GM21737 (cell line): ENCODE data around the gene MAPK14.
"Not testable (repeated sequence)": the region's sequence is repeated elsewhere in the genome, so short reads cannot be mapped to it uniquely, and the experiment has no call there.

Experiments used
- ATAC-seq: cut with Tn5 transposase; IDR thresholded peaks from one replicate; pipeline ENCODE4 v1.9.1; 2021; ENCODE audit warnings: mild to moderate bottlenecking, moderate library complexity; ENCODE audit not compliant: unreplicated experiment

MAPK14 gene

GRCh38 chr6:36027501-36028087, at the start of gene MAPK14:
MAPK14 (plus strand) TSS chr6:36027808; CDS start chr6:36028158, 350 bp downstream.
- peak; percentile 86 for ATAC-seq

GRCh38 chr6:35980126-35980525, 47.5 kb upstream of the MAPK14 start:
- ATAC-seq: not testable (repeated sequence)

- ATAC-seq: no peak
Measured at GRCh38 chr6:35980991-35981645, 46.5 kb upstream of the MAPK14 start.

- ATAC-seq: no peak
Measured at GRCh38 chr6:35984701-35985100, 42.9 kb upstream of the MAPK14 start.

GRCh38 chr6:35988047-35988446, 39.6 kb upstream of the MAPK14 start:
- ATAC-seq: not testable (repeated sequence)

- ATAC-seq: no peak
Measured at GRCh38 chr6:35993150-35993549, 34.5 kb upstream of the MAPK14 start.

- ATAC-seq: no peak
Measured at GRCh38 chr6:36000451-36000850, 27.2 kb upstream of the MAPK14 start.

GRCh38 chr6:36015666-36016065, 11.9 kb upstream of the MAPK14 start:
- no peak for ATAC-seq

GRCh38 chr6:36018339-36018738, 9.3 kb upstream of the MAPK14 start:
- ATAC-seq: no peak

- no peak for ATAC-seq
Measured at GRCh38 chr6:36019167-36019566, 8.4 kb upstream of the MAPK14 start.

GRCh38 chr6:36020154-36020553, 7.5 kb upstream of the MAPK14 start:
- no peak for ATAC-seq

GRCh38 chr6:36023996-36024795, 3.4 kb upstream of the MAPK14 start, which contains the start of gene SLC26A8:
SLC26A8 (minus strand) TSS chr6:36024641; CDS start chr6:36019707, 4,934 bp downstream.
- ATAC-seq: no peak

GRCh38 chr6:36025260-36025931, 2.2 kb upstream of the MAPK14 start:
- ATAC-seq: no peak

- no peak for ATAC-seq
Measured at GRCh38 chr6:36025932-36026327, 1.7 kb upstream of the MAPK14 start.

- peak; percentile 2 for ATAC-seq
Measured at GRCh38 chr6:36028088-36028876, 674 bp downstream of the MAPK14 start.

- ATAC-seq: no peak
Measured at GRCh38 chr6:36028877-36029324, 1.3 kb downstream of the MAPK14 start.

GRCh38 chr6:36029464-36029863, 1.9 kb downstream of the MAPK14 start:
- no peak for ATAC-seq

- ATAC-seq: no peak
Measured at GRCh38 chr6:36032261-36032660, 4.7 kb downstream of the MAPK14 start.

GRCh38 chr6:36033144-36033543, 5.5 kb downstream of the MAPK14 start:
- not testable (repeated sequence) for ATAC-seq

- ATAC-seq: no peak
Measured at GRCh38 chr6:36033935-36034334, 6.3 kb downstream of the MAPK14 start.
